Osteoblast (primary cell): ENCODE data around the gene GARIN5B. TPM values are rescaled to one million over a fixed set of nuclear protein-coding genes. Genes with fewer than 3 reads are reported as not detected.
A peak's percentile ranks its signal among the peaks of the same experiment; 100 is the strongest.

ENCODE experiments used
- DNase-seq: peaks from one replicate; pipeline ENCODE4 v3.0.0; 2011; ENCODE audit warnings: low spot score, mixed read lengths; ENCODE audit not compliant: insufficient read length; ENCODE audit errors: missing footprints
- H2AFZ ChIP-seq: 2 replicates; pipeline ENCODE4 v1.6.0; 2011; ENCODE audit warnings: mild to moderate bottlenecking, low read length
- H3K27ac ChIP-seq: 2 replicates; pipeline ENCODE4 v1.5.1; 2011; ENCODE audit warnings: mild to moderate bottlenecking, low read depth, low read length, moderate library complexity
- H3K27me3 ChIP-seq: 2 replicates; pipeline ENCODE4 v1.6.0; 2012; ENCODE audit warnings: mild to moderate bottlenecking, control low read depth, inconsistent platforms, low read length, moderate library complexity; ENCODE audit not compliant: insufficient read depth
- H3K36me3 ChIP-seq: 2 replicates; pipeline ENCODE4 v1.5.1; 2011; ENCODE audit warnings: mild to moderate bottlenecking, low read length, control low read depth, moderate library complexity; ENCODE audit not compliant: insufficient read depth
- H3K4me1 ChIP-seq: 2 replicates; pipeline ENCODE4 v1.5.1; 2011; ENCODE audit warnings: mild to moderate bottlenecking, low read length, control low read depth, moderate library complexity; ENCODE audit not compliant: insufficient read depth
- H3K4me2 ChIP-seq: 2 replicates; pipeline ENCODE4 v1.6.0; 2011; ENCODE audit warnings: mild to moderate bottlenecking, low read length; ENCODE audit not compliant: insufficient read depth
- H3K4me3 ChIP-seq: fragments of 200-600 bp; sonication (generic); 3 replicates; pipeline ENCODE4 v1.5.1; 2012; ENCODE audit warnings: mild to moderate bottlenecking, low read length, inconsistent platforms; ENCODE audit not compliant: insufficient read depth
- H3K79me2 ChIP-seq: 2 replicates; pipeline ENCODE4 v1.6.0; 2012; ENCODE audit warnings: mild to moderate bottlenecking, low read length, control low read depth, inconsistent platforms; ENCODE audit not compliant: insufficient read depth
- H3K9me3 ChIP-seq: 2 replicates; pipeline ENCODE4 v1.5.1; 2011; ENCODE audit warnings: low read depth, low read length, control low read depth
- H4K20me1 ChIP-seq: 2 replicates; pipeline ENCODE4 v1.6.0; 2012; ENCODE audit warnings: mild to moderate bottlenecking, low read length, control low read depth; ENCODE audit not compliant: insufficient read depth
- CTCF ChIP-seq: IDR thresholded peaks from 2 replicates; pipeline ENCODE4 v1.5.1; 2011; ENCODE audit warnings: mild to moderate bottlenecking, low read depth, low read length, moderate library complexity; ENCODE audit errors: extremely low read depth
- total RNA-seq: library from RNA; depleted of rRNA; stranded (reverse); fragments of >200 nt; gene quantifications from 2 replicates; pipeline ENCODE4 v1.2.3, GENCODE V29; 2012

The GARIN5B gene
- total RNA-seq, 1 donor = not detected

- Histone ChIP-seq H2AFZ (no peak overlapping the region), H3K4me1 (peaks cover 1% of the 10 kb centered on the region), H4K20me1 (no peaks in the 10 kb centered on the region), H3K27ac (no peak overlapping the region), H3K9me3 (no peaks in the 10 kb centered on the region), H3K79me2 (no peaks in the 10 kb centered on the region), H3K4me3 (no peak overlapping the region), H3K4me2 (no peak overlapping the region), H3K36me3 (no peaks in the 10 kb centered on the region), H3K27me3 (no peaks in the 10 kb centered on the region)
- TF ChIP-seq CTCF = no peak
- peak; percentile 36 for DNase-seq
Measured at GRCh38 chr19:55322204-55322885, 40.7 kb downstream of the GARIN5B start.

- Histone ChIP-seq H3K36me3 (no peaks in the 10 kb centered on the region), H4K20me1 (no peaks in the 10 kb centered on the region), H3K4me3 (no peak overlapping the region), H3K4me1 (no peaks in the 10 kb centered on the region), H3K9me3 (no peaks in the 10 kb centered on the region), H2AFZ (no peak overlapping the region), H3K27ac (no peak overlapping the region), H3K79me2 (no peaks in the 10 kb centered on the region), H3K4me2 (no peak overlapping the region), H3K27me3 (no peaks in the 10 kb centered on the region)
- no peak for TF ChIP-seq CTCF
- DNase-seq = peak; percentile 17
Measured at GRCh38 chr19:55321466-55322137, 41.5 kb downstream of the GARIN5B start.

GRCh38 chr19:55320844-55321419, 42.1 kb downstream of the GARIN5B start:
- no peak for TF ChIP-seq CTCF
- H3K36me3 ChIP-seq = no peaks in the 10 kb centered on the region
- H2AFZ ChIP-seq = no peak overlapping the region
- H3K27me3 ChIP-seq = no peaks in the 10 kb centered on the region
- DNase-seq = peak; percentile 68
- no peak overlapping the region for H3K27ac ChIP-seq
- no peaks in the 10 kb centered on the region for H3K9me3 ChIP-seq
- no peak overlapping the region for H3K4me3 ChIP-seq
- H3K4me1 ChIP-seq = no peaks in the 10 kb centered on the region
- H4K20me1 ChIP-seq = no peaks in the 10 kb centered on the region
- H3K4me2 ChIP-seq = no peak overlapping the region
- no peaks in the 10 kb centered on the region for H3K79me2 ChIP-seq

- peak; percentile 95 for DNase-seq
- no peaks in the 10 kb centered on the region for H3K27me3 ChIP-seq
- peak overlapping the region; percentile 53 for H2AFZ ChIP-seq
- no peaks in the 10 kb centered on the region for H3K4me1 ChIP-seq
- no peaks in the 10 kb centered on the region for H4K20me1 ChIP-seq
- H3K9me3 ChIP-seq = no peaks in the 10 kb centered on the region
- no peak overlapping the region for H3K27ac ChIP-seq
- TF ChIP-seq CTCF = no peak
- no peaks in the 10 kb centered on the region for H3K79me2 ChIP-seq
- H3K36me3 ChIP-seq = no peaks in the 10 kb centered on the region
- H3K4me3 ChIP-seq = no peak overlapping the region
- no peak overlapping the region for H3K4me2 ChIP-seq
Measured at GRCh38 chr19:55319785-55320184, 43.3 kb downstream of the GARIN5B start.
